ENCODE data around the gene ELF2.
"Not testable (repeated sequence)": the region's sequence is repeated elsewhere in the genome, so short reads cannot be mapped to it uniquely, and the experiment has no call there.

ELF2 gene

DNA sequence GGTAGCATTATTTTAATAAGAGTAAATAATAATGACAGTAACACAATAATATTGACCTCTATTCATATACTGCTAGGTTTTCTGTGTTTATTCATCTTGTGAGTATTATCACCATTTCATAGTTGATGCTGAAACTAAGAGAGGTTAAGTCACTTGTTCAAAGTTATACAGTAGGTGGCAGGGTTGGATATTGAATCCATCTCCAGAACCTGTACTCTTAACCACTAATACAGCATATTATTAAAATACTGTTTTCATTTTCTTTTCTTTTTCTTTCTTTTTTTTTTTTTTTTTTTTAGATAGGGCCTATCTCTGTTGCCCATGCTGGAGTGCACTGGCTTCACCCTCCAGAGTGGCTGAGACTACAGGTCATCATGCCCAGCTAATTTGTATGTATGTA, 7.1 kb upstream of the ELF2 start:
- no peak for DNase-seq

DNA sequence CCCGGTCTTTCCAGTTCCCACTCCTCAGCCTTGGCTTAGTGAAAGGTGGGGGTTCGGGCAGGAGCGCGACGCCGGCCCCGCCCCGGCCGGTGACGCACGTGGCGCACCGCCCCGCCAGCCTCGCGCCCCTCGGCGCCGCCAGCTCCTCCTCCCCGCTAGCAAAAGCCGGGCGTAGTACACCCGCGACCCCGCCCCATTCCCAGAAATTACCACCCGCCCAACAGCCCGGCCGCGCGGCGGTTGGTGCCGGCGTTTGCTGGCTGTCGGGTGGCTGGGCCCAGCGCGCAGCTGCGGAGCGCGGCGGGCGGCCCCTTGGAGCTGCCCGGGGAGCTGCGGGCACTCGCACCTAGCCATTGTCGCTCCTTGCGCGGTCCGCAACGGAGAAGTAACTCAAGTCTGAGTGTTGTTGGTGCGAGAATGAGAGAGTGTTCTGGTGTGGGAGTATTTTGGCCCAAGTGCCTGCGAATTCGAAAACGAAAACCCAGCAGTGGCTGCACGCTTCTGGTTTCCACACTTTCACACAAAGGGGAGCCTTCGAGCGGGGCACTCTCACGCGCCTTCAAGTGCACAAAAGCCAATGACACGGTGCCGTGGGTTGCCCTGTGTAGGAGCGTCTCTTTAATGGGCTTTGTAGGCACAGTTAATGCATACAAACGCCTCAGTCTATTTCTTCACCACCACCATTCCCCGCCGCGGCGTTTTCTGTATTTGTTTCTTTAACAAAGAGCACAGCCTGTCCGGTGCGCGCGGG, 1.0 kb upstream of the ELF2 start:
- DNase-seq = peak; percentile 89

DNA sequence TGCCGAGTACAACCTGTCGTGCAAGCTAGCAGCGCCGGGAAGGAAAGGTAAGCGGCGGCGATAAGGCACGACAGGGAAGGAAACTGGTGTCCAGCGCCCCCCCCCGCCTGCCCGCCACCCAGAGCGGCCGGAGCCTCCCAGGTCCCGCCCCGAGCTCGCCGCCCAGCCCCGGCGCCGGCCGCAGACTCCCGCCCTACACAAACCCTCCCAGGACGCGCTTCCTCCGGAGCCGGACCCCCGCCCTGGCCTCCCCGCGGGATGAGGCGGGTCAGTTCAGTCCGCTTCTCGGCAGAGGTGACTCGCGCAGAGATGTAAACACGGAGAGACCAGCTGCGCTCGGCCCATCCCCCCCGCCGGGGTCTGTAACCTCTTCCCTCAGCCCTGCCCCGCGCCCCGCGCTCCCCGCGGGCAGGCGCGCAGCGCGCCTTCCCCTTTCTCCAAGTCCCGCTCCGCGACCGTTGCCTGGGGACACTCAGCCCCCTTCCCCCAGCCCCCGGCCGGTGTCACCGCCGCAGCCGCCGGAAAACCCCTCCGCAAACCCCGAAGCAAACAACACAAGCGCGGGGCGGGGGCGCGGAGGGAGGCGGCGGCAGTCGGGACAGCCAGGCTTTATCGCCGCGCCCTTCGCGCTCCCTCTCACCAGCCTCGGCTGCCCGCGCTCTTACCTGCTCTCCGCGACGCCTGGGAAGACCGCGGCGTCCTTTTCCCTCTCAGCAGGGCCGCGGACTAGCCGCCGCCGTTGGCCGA, 543 bp downstream of the ELF2 start:
- DNase-seq = peak; percentile 66

GRCh38 chr4:139175646-139176301, 1.2 kb downstream of the ELF2 start:
- DNase-seq = no peak

DNA sequence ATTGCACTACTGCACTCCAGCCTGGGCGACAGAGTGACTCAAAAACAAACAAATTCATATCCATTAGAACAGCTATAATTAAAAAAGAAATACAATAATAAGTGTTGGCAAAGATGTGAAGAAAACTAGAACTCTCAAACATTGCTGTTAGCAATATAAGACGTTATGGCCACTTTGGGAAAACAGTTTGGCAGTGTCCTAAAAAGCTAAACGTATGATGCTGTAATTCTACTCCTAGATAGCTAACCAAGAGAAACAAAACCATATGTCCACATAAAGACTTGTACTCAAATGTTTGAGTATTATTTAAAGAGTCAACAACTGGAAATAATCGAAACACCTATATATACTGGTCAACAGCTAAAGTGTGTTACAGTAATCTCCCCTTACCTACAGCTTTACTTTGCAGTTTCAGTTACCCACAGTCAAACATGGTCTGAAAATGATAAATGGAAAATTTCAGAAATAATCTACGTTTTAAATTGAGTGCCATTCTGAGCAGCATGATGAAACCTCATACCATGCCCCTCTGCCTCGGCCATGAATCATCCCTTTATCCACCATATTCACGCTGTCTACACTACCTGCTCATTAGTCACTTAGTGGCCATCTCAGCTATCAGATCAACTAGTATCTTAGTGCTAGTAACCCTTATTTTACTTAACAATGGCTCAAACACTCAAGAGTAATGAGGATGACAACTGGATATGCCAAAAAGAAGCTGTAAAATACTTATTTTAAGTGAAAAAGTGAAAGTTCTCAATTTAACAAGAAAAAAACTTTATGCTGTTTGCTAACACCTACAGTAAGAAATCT, 4.9 kb downstream of the ELF2 start:
- no peak for DNase-seq

DNA sequence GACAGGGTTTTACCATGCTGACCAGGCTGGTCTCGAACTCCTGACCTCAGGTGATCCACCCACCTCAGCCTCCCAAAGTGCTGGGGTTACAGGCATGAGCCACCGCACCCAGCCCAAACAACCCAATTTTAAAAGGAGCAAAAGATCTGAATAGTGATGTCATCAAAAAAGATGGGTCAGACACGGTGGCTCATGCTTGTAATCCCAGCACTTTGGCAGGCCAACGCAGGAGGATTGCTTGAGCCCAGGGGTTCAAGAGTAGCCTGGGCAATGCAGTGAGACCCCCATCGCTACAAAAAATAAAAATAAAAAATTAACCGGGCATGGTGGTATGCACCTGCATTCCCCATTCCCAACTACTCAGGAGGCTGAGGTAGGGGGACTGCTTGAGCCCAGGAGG, 6.1 kb downstream of the ELF2 start:
- no peak for DNase-seq

DNA sequence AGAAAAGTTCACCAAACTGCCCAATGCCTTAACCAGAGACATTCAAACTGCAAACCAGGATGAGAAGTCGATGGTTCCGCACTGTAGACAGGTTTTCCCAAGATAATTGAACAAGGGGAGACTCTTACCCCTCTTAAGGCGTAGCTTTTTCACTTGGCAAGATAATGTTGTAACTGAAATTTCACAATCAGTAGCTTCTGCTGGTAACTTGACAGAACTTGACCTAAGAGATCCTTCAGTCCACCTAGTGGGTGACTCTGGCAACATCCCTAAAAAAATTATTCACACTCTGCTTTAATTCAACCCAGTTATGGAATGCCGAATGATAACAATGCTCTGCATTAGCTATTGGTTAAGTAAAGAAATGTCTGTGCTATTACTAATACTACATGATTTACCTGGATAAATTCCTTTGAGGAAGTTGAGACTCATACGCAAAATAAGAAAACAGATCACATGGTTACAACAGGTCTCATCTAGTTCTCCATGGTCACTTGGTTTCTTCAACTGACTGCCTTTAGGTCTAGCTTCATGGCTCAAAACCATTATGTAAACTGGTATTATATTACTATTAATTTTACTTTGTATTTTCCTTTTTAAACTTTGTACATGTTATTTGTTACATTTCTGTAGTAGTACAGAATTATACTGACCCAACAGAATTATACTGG, 9.1 kb downstream of the ELF2 start:
- DNase-seq = no peak

- no peak for DNase-seq
Measured at GRCh38 chr4:139164731-139165130, 12.3 kb downstream of the ELF2 start.

DNA sequence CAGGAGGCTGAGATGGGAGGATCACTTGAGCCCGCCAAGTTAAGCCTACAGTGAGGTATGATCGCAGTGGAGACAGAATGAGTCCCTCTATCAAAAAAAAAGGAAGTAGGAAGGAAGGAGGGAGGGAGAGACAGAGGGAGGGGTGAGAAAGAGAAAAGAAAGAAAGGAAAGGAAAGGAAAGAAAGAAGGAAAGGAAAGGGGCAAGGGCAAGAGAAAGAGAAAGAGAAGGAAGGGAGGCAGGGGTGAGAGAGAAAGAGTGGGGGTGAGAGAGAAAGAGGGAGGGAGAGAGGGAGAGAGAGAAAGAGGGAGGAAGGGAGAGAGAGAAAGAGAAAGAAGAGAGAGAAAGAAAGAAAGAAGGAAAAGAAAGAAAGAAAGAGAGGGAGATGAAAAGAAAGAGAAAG, 13.2 kb downstream of the ELF2 start:
- DNase-seq = no peak

- not testable (repeated sequence) for DNase-seq
Measured at GRCh38 chr4:139157977-139158376, 19.0 kb downstream of the ELF2 start.

- no peak for DNase-seq
Measured at GRCh38 chr4:139154952-139155557, 22.0 kb downstream of the ELF2 start.

DNA sequence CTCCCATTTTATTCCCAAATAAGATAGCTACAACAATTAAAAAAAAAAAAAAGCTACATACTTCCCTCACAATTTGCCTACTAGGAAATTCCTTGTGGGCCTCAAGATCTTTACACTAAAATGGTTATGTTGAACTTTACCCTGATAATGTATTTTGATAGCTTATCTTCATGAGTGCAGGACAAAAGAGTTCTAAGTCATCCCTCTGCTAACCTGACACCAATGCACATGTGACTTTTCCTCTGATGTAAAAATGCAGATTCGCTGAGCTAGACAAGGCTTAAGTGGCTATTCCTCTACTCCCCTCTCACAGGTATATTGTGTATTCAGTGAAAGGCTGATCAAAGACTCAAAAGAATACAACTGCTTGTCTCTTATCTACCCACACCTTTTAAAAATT, 22.5 kb downstream of the ELF2 start:
- no peak for DNase-seq

DNA sequence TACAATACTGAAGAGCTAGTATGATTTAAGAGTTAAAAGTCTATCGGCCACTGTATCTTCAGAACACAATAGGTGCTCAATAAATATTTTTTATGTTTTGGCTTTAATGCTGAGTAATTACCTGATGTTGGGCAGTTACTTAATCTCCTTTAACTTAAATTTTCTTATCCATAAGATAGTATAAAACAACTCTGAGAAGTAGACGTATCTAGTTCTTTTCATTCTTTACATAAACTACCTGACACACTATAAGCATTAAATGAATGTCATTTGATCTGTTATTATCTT, 22.9 kb downstream of the ELF2 start:
- DNase-seq = no peak

- DNase-seq = no peak
Measured at GRCh38 chr4:139153411-139154133, 23.4 kb downstream of the ELF2 start.

DNA sequence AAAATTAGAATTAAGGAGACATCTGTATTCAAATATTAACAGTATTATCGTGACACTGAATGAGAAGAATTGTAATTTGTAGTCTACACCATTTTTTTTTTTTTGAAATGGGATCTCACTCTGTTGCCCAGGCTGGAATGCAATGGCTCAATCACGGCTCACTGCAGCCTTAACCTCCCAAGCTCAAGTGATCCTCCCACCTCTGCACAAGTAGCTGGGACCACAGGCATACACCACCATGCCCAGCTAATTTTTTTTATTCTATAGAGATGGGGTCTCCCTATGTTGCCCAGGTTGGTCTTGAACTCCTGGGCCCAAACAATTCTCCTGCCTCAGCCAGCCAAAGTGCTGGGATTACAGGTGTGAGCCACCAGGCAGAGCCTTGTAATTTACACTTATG, 24.8 kb downstream of the ELF2 start:
- DNase-seq = no peak

DNA sequence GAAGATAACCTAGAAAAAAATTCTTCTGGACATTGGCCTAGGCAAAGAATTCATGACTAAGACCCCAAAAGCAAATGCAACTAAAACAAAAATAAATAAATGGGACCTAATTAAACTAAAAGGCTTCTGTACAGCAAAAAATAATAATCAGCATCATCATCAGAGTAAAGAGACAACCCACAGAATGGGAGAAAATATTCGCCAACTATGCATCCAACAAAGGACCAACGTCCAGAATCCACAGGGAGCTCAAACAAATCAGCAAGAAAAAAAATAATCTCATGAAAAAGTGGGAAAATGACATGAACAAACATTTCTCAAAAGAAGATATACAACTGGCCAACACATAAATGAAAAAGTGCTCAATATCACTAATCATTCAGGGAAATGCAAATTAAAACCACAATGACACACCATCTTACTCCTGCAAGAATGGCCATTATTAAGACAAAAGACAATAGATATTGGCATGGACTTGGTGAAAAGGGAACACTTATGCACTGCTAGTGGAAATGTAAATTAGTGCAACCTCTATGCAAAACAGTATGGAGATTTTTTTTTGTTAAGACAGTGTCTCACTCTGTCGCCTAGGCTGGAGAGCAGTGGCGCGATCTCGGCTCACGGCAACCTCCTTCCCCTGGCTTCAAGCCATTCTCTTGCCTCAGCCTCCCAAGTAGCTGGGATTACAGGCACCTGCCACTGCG, 29.9 kb downstream of the ELF2 start:
- no peak for DNase-seq

- DNase-seq = no peak
Measured at GRCh38 chr4:139145552-139145932, 31.5 kb downstream of the ELF2 start.

DNA sequence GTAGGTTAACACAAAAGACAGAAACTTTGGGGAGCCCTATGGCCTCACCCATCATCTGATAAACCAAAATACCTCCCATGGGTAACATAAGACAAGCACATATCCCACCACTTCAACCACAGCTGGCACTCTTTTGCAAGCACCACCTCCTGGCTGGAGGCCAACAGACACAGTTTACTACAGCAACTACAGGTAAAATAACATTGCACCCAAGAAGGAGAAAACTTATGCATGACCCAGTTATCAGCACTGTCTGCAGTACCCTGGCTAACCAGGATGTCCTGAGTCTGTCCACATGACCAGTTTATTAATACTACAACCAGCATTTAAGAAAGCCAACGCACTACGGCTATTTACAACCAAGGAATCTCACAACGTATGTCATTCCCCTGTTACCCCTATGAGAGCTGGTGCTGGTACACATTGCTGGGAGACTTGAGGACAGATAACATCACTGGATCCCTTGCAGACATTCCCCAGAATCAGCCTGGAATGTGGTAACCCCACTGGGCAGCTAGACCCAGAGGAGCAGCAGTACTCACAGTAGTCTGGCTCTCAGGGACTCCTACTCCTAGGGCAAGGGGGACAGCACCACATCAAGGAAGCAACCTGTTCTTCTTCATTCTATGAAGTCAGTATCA, 32.0 kb downstream of the ELF2 start:
- no peak for DNase-seq

- DNase-seq = no peak
Measured at GRCh38 chr4:139144161-139144859, 32.7 kb downstream of the ELF2 start.

DNA sequence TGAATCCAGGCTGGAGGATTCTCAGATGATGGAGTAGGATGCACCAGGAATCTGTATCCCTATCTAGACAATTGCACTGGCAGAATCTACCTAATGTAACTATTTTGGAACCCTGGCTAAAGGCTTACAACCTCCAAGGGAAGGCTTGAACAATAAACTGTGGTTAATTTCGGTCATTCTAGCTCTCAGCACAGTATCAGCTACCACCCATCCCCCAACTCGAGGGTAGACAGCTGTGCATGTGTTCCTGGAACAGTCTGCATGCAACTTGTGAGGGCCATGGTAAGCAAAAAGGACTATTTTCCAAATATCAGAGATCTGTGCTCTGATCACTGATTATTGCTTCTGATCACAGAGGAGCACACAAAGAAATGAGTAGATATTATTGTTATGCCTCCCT, 34.0 kb downstream of the ELF2 start:
- no peak for DNase-seq
